Stomach (tissue), 4 donors: ENCODE data around the gene G3BP2.
"Not testable (repeated sequence)": the region's sequence is repeated elsewhere in the genome, so short reads cannot be mapped to it uniquely, and the experiment has no call there.

Source experiments
- POLR2A ChIP-seq, 4 donors: fragments of 450-650 bp; IDR thresholded peaks; one replicate each; pipeline ENCODE4 v1.6.1; 2016; ENCODE audit warnings: antibody characterized with exemption in 4 of 4, control low read depth in 2 of 4, mild to moderate bottlenecking in 1 of 4, moderate library complexity in 1 of 4
- POLR2AphosphoS5 ChIP-seq, 3 donors: sonication (generic); formaldehyde crosslinking; IDR thresholded peaks; one replicate each; pipeline ENCODE4 v1.6.1; 2016; ENCODE audit warnings: antibody characterized with exemption in 3 of 3
- TF ChIP-seq, protein P1 (sequence below), 7 experiments: fragments of 450-650 bp in 4 of 7; fragments of 200-600 bp in 3 of 7; sonication (generic) in 3 of 7; IDR thresholded peaks; one replicate each; pipeline ENCODE4 v1.5.1; 2016 to 2019; ENCODE audit warnings: antibody characterized with exemption in 7 of 7, control low read depth in 2 of 7, mild to moderate bottlenecking in 1 of 7

DNA sequence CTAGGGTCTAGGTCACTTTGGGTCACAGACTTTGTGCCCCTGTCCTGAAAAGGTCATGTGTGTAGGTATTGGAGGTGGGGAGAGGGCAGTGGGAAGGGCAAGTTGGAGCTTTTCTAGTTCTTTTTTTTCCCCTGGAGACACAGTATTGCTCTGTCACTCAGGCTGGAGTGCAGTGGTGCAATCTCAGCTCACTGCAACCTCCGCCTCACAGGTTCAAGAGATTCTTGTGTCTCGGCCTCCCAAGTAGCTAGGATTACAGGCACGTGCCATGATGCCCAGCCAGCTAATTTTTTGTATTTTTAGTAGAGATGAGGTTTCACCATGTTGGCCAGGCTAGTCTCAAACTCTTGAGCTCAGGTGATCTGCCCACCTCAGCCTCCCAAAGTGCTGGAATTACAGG is 42.8 kb upstream of the G3BP2 start:
- TF ChIP-seq, protein P1, sequence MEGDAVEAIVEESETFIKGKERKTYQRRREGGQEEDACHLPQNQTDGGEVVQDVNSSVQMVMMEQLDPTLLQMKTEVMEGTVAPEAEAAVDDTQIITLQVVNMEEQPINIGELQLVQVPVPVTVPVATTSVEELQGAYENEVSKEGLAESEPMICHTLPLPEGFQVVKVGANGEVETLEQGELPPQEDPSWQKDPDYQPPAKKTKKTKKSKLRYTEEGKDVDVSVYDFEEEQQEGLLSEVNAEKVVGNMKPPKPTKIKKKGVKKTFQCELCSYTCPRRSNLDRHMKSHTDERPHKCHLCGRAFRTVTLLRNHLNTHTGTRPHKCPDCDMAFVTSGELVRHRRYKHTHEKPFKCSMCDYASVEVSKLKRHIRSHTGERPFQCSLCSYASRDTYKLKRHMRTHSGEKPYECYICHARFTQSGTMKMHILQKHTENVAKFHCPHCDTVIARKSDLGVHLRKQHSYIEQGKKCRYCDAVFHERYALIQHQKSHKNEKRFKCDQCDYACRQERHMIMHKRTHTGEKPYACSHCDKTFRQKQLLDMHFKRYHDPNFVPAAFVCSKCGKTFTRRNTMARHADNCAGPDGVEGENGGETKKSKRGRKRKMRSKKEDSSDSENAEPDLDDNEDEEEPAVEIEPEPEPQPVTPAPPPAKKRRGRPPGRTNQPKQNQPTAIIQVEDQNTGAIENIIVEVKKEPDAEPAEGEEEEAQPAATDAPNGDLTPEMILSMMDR (IDR thresholded peaks at IDR 0.05): not testable (repeated sequence)
- not testable (repeated sequence) for TF ChIP-seq POLR2A, POLR2AphosphoS5 (IDR thresholded peaks at IDR 0.05)
